Measurements from ENCODE around the gene LCP2. TPM values are rescaled to one million over a fixed set of nuclear protein-coding genes. Genes with fewer than 3 reads are reported as not detected.

The LCP2 gene
- total and polyA plus RNA-seq, 2 donors (not counting 3 experiments of a cell fraction or from before 2014, with no cell fraction given) = not detected

DNA sequence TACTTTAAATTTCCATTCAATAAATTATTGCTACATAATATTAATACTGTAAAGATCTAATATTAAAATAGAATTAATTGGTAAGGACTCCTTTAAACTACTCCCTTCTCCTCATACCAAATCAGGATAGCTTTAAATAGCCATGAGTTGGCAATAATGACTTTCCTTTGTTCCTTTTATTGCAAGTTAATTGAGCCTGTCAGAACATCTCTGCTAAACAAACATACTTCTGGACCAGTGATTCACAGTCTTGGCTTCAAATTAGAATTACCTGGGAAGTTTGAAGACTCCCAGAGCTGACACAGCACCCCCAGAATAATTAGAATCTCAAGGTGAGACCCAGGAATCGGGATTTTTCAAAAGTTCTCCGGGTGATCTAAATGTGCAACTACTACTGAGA lies 46.1 kb downstream of the LCP2 start:
- Histone ChIP-seq H3K27me3 (ENCODE audit: control insufficient read depth in 2 of 2, insufficient read depth in 2 of 2, low read length in 2 of 2) (peaks cover 10 to 36% of the 10 kb centered on the region in 2 experiments), H3K9me3 (replicated peaks; ENCODE audit: control insufficient read depth, insufficient read depth, low read length) (no peaks in the 10 kb centered on the region), H3K27ac (ENCODE audit: insufficient read depth, low read depth, low read length) (no peak overlapping the region), H3K9ac (replicated peaks; ENCODE audit: extremely low read depth, insufficient read depth, low read length) (no peak overlapping the region), H3K79me2 (ENCODE audit: control insufficient read depth, insufficient read depth, low read length) (no peaks in the 10 kb centered on the region), H3K4me2 (ENCODE audit: insufficient read depth, low read length) (no peak overlapping the region), H2AFZ (ENCODE audit: low read depth, low read length) (no peak overlapping the region), H3K36me3 (ENCODE audit: control insufficient read depth in 2 of 2, extremely low read depth in 1 of 2, insufficient read depth in 2 of 2, low read length in 2 of 2) (no peaks in the 10 kb centered on the region), H3K4me1 (ENCODE audit: control insufficient read depth, extremely low read depth, insufficient read depth, low read length) (no peaks in the 10 kb centered on the region), H3K9me1 (replicated peaks; ENCODE audit: control insufficient read depth, extremely low read depth, insufficient read depth, low read length) (no peaks in the 10 kb centered on the region), H4K20me1 (replicated peaks; ENCODE audit: control insufficient read depth, extremely low read depth, insufficient read depth, low read length) (no peaks in the 10 kb centered on the region), H3K4me3 (replicated peaks in 1 of 3; ENCODE audit: insufficient read depth in 1 of 3, low read depth in 1 of 3, low read length in 3 of 3) (no peak overlapping the region)
- BruUV-seq (replicated peaks) = no TSS peak
- no peak for FAIRE-seq
- CTCF ChIA-PET = interaction anchor here (1.1 to 1.8 kb wide), 3 partner anchors 26 to 173 kb away, joined by 4 to 5 read pairs (median 5); no protein-coding TSS in a partner anchor
- no peak for DNase-seq (ENCODE audit: low read depth, low spot score)
- TF ChIP-seq EZH2 (IDR thresholded peaks at IDR 0.05; ENCODE audit: borderline replicate concordance, low read depth, low read length, severe bottlenecking) (no peak), POLR2AphosphoS5 (IDR thresholded peaks at IDR 0.05; ENCODE audit: insufficient read depth, low read depth, low read length) (no peak), POLR2A (IDR thresholded peaks at IDR 0.05; ENCODE audit: low read depth, low read length) (no peak), GATA2 (IDR thresholded peaks at IDR 0.05; ENCODE audit: insufficient read depth, insufficient read length, low read depth, low read length) (no peak), JUN (IDR thresholded peaks at IDR 0.05; ENCODE audit: borderline replicate concordance, insufficient read depth, insufficient read length, low read depth) (no peak)
- TF ChIP-seq, protein P1, sequence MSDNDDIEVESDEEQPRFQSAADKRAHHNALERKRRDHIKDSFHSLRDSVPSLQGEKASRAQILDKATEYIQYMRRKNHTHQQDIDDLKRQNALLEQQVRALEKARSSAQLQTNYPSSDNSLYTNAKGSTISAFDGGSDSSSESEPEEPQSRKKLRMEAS (IDR thresholded peaks at IDR 0.05; ENCODE audit: insufficient read depth, insufficient read length) = no peak
- POLR2A ChIA-PET = no interaction called here
- dilution Hi-C loops (cut with MboI; ENCODE audit: extremely low pct_ligation_motif_present, low sequenced_read_pairs) = no loop called here
- intact Hi-C loops (cut with micrococcal nuclease) = no loop called here

DNA sequence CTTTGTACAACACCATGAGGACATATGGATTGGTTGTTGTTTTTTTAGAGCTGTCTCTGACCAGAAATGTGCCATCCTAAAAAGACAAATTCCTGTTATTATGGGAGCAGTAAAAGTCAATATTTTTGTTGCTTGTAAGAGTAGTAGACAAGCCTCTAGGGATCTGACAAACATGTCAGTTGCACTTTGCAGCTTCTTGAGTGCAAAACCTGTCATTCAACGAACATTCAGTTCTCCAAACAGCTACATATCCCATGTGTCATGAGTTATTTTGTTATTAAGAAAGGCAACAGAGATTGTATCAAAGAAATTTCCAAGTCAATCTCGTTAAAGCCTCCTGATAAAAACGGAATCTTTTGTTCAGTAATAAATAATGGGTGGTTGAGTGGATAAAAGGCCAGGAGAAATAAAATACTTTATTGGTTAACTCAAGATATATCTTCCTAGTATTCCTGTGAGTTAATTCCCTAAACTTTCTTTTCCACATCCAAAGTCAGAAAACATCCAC lies 46.7 kb downstream of the LCP2 start:
- H3K36me3 ChIP-seq (ENCODE audit: control insufficient read depth in 2 of 2, extremely low read depth in 1 of 2, insufficient read depth in 2 of 2, low read length in 2 of 2) = no peaks in the 10 kb centered on the region
- TF ChIP-seq CTCF (IDR thresholded peaks at IDR 0.05; ENCODE audit: extremely low read depth in 1 of 2, insufficient read depth in 1 of 2, low read depth in 1 of 2, low read length in 2 of 2) (no peak), JUN (IDR thresholded peaks at IDR 0.05; ENCODE audit: borderline replicate concordance, insufficient read depth, insufficient read length, low read depth) (no peak), FOS (IDR thresholded peaks at IDR 0.05; ENCODE audit: borderline replicate concordance, insufficient read depth, low read length) (no peak), GATA2 (IDR thresholded peaks at IDR 0.05; ENCODE audit: insufficient read depth, insufficient read length, low read depth, low read length) (no peak)
- no peak overlapping the region for H3K4me3 ChIP-seq (replicated peaks in 1 of 3; ENCODE audit: insufficient read depth in 1 of 3, low read depth in 1 of 3, low read length in 3 of 3)
- DNase-seq (ENCODE audit: low read depth, low spot score) (no peak), FAIRE-seq (no peak)
- POLR2A ChIA-PET = no interaction called here
- H3K9me1 ChIP-seq (replicated peaks; ENCODE audit: control insufficient read depth, extremely low read depth, insufficient read depth, low read length) = no peaks in the 10 kb centered on the region
- BruUV-seq (replicated peaks) = no TSS peak
- CTCF ChIA-PET = interaction anchor here (1.0 to 1.1 kb wide), 2 partner anchors 25 to 173 kb away, joined by 3 to 4 read pairs; no protein-coding TSS in a partner anchor
- no peak overlapping the region for H3K4me2 ChIP-seq (ENCODE audit: insufficient read depth, low read length)
- H3K9ac ChIP-seq (replicated peaks; ENCODE audit: extremely low read depth, insufficient read depth, low read length) = no peak overlapping the region
- no peaks in the 10 kb centered on the region for H3K79me2 ChIP-seq (ENCODE audit: control insufficient read depth, insufficient read depth, low read length)
- H2AFZ ChIP-seq (ENCODE audit: low read depth, low read length) = no peak overlapping the region
- dilution Hi-C loops (cut with MboI; ENCODE audit: extremely low pct_ligation_motif_present, low sequenced_read_pairs) (no loop called here), intact Hi-C loops (cut with micrococcal nuclease) (no loop called here)
- no peaks in the 10 kb centered on the region for H3K9me3 ChIP-seq (replicated peaks; ENCODE audit: control insufficient read depth, insufficient read depth, low read length)
- H3K27me3 ChIP-seq (ENCODE audit: control insufficient read depth in 2 of 2, insufficient read depth in 2 of 2, low read length in 2 of 2) = peaks cover 10 to 36% of the 10 kb centered on the region in 2 experiments
- no peak overlapping the region for H3K27ac ChIP-seq (ENCODE audit: insufficient read depth, low read depth, low read length)
- H3K4me1 ChIP-seq (ENCODE audit: control insufficient read depth, extremely low read depth, insufficient read depth, low read length) = no peaks in the 10 kb centered on the region
- H4K20me1 ChIP-seq (replicated peaks; ENCODE audit: control insufficient read depth, extremely low read depth, insufficient read depth, low read length) = no peaks in the 10 kb centered on the region

Data from endothelial cell of umbilical vein (primary cell).